Measurements from ENCODE around the gene ALDH18A1. TPM values are rescaled to one million over a fixed set of nuclear protein-coding genes. Genes with fewer than 3 reads are reported as not detected.

The ALDH18A1 gene
- total RNA-seq, 1 experiment from 2014 or later = 114 TPM

- Histone ChIP-seq H2BK120ac (ENCODE audit: low read depth, low read length, poor library complexity, severe bottlenecking) (no peak overlapping the region), H3K4me1 (ENCODE audit: insufficient read depth, low read length) (peaks cover 4% of the 10 kb centered on the region), H3K56ac (ENCODE audit: insufficient read length, low read depth, low read length) (no peak overlapping the region), H3K9me3 (ENCODE audit: control insufficient read depth, low read depth, low read length) (no peaks in the 10 kb centered on the region), H3K23ac (ENCODE audit: insufficient read length, low read depth, low read length) (no peak overlapping the region), H2BK5ac (ENCODE audit: insufficient read length, low read length) (no peak overlapping the region), H3T11ph (ENCODE audit: low read length) (no peak overlapping the region), H2BK15ac (ENCODE audit: low read depth, low read length) (no peak overlapping the region), H3K14ac (ENCODE audit: insufficient read depth, low read length) (no peak overlapping the region), H3K9ac (ENCODE audit: extremely low read depth, insufficient read length, low read length) (no peak overlapping the region), H3K27ac (ENCODE audit: insufficient read length, low read depth, low read length) (no peak overlapping the region), H4K91ac (ENCODE audit: insufficient read length, low read depth, low read length) (no peak overlapping the region), H3K79me2 (ENCODE audit: insufficient read depth, low read length) (no peaks in the 10 kb centered on the region), H4K20me1 (ENCODE audit: control insufficient read depth, insufficient read depth, insufficient read length) (no peaks in the 10 kb centered on the region), H2BK12ac (ENCODE audit: insufficient read length, low read depth, low read length) (no peak overlapping the region), H4K8ac (replicated peaks; ENCODE audit: insufficient read length, low read depth, low read length) (no peak overlapping the region), H3K18ac (ENCODE audit: insufficient read length, low read depth, low read length) (no peak overlapping the region), H2AK5ac (ENCODE audit: insufficient read length, low read length) (no peak overlapping the region), H3K4ac (ENCODE audit: low read depth, low read length) (no peak overlapping the region), H3K27me3 (ENCODE audit: insufficient read depth, low read length) (no peaks in the 10 kb centered on the region), H3K79me1 (ENCODE audit: insufficient read depth, low read depth, low read length, poor library complexity, severe bottlenecking) (no peaks in the 10 kb centered on the region), H3K23me2 (ENCODE audit: insufficient read length, low read depth, low read length, poor library complexity, severe bottlenecking) (peaks cover 16% of the 10 kb centered on the region), H4K5ac (ENCODE audit: insufficient read length, low read depth, low read length) (no peak overlapping the region), H3K4me2 (ENCODE audit: insufficient read depth, insufficient read length, low read length) (no peak overlapping the region), H2AFZ (ENCODE audit: low read length) (no peak overlapping the region), H2BK20ac (ENCODE audit: low read depth, low read length, poor library complexity, severe bottlenecking) (no peak overlapping the region)
- Mint-ChIP-seq H3K4me1 (peaks cover 11 to 21% of the 10 kb centered on the region in 2 experiments), H3K27ac (no peak overlapping the region), H3K36me3 (ENCODE audit: insufficient read depth in 1 of 3, low read depth in 3 of 3) (no peaks in the 10 kb centered on the region), H3K4me3 (no peak overlapping the region), H3K9me3 (peaks cover 0 to 2% of the 10 kb centered on the region in 2 experiments; a peak in 1 of 5 replicates), H3K27me3 (ENCODE audit: low read depth) (peaks cover 7% of the 10 kb centered on the region)
- DNase-seq = no peak
- TF ChIP-seq CTCF (conservative IDR thresholded peaks at IDR 0.05) = no peak
- no CpG with 5 or more reads among the region's 7 CpGs for WGBS (ENCODE audit: extremely low coverage, insufficient read length, low lambda C conversion rate)
Observed at GRCh38 chr10:95564291-95564690, 92.2 kb downstream of the ALDH18A1 start.

All from H9 (cell line).